Muscle layer of colon (tissue), 2 donors: ENCODE measurements around the gene CRYL1.

Experiments used
- H3K27ac ChIP-seq: one replicate; pipeline ENCODE4 v1.7.0; 2013; ENCODE audit warnings: low read depth, mild to moderate bottlenecking, low read length, moderate library complexity
- H3K27me3 ChIP-seq, 2 donors: one replicate each; pipeline ENCODE4 v1.7.0; 2013; ENCODE audit warnings: low read length in 2 of 2, mild to moderate bottlenecking in 2 of 2; ENCODE audit not compliant: insufficient read depth in 2 of 2, control insufficient read depth in 1 of 2
- H3K36me3 ChIP-seq: one replicate; pipeline ENCODE4 v1.7.0; 2013; ENCODE audit warnings: mild to moderate bottlenecking, low read length; ENCODE audit not compliant: insufficient read depth
- H3K4me1 ChIP-seq: one replicate; pipeline ENCODE4 v1.7.0; 2013; ENCODE audit warnings: mild to moderate bottlenecking, low read length; ENCODE audit not compliant: insufficient read depth
- H3K4me3 ChIP-seq, 2 donors: one replicate each; pipeline ENCODE4 v1.7.0; 2013; ENCODE audit warnings: low read length in 2 of 2, low read depth in 1 of 2, mild to moderate bottlenecking in 1 of 2, moderate library complexity in 1 of 2
- H3K9ac ChIP-seq: one replicate; pipeline ENCODE4 v1.7.0; 2013; ENCODE audit warnings: low read length
- H3K9me3 ChIP-seq: one replicate; pipeline ENCODE4 v1.7.0; 2013; ENCODE audit warnings: mild to moderate bottlenecking, low read length
- donor health status: abdominal sarcoma.
- donor health status: Adenocarcinoma of cecum.

Gene CRYL1

GRCh38 chr13:20358022-20358421 lies 167.6 kb downstream of the CRYL1 start:
- Histone ChIP-seq H3K4me3 (no peak overlapping the region), H3K9me3 (no peaks in the 10 kb centered on the region), H3K9ac (no peak overlapping the region), H3K27me3 (no peaks in the 10 kb centered on the region), H3K27ac (no peak overlapping the region), H3K36me3 (no peaks in the 10 kb centered on the region), H3K4me1 (no peaks in the 10 kb centered on the region)

- Histone ChIP-seq H3K36me3 (no peaks in the 10 kb centered on the region), H3K9me3 (no peaks in the 10 kb centered on the region), H3K4me3 (no peak overlapping the region), H3K27me3 (no peaks in the 10 kb centered on the region), H3K4me1 (no peaks in the 10 kb centered on the region), H3K9ac (no peak overlapping the region), H3K27ac (no peak overlapping the region)
Measured at GRCh38 chr13:20356444-20356843, 169.2 kb downstream of the CRYL1 start.

GRCh38 chr13:20354722-20355121 lies 170.9 kb downstream of the CRYL1 start:
- H3K36me3 ChIP-seq = no peaks in the 10 kb centered on the region
- H3K4me3 ChIP-seq = no peak overlapping the region
- H3K27ac ChIP-seq = no peak overlapping the region
- H3K4me1 ChIP-seq = no peaks in the 10 kb centered on the region
- H3K27me3 ChIP-seq = no peaks in the 10 kb centered on the region
- no peak overlapping the region for H3K9ac ChIP-seq
- no peaks in the 10 kb centered on the region for H3K9me3 ChIP-seq

GRCh38 chr13:20353973-20354372 lies 171.7 kb downstream of the CRYL1 start:
- H3K36me3 ChIP-seq = no peaks in the 10 kb centered on the region
- no peak overlapping the region for H3K9ac ChIP-seq
- no peak overlapping the region for H3K4me3 ChIP-seq
- H3K27ac ChIP-seq = no peak overlapping the region
- H3K9me3 ChIP-seq = no peaks in the 10 kb centered on the region
- H3K27me3 ChIP-seq = no peaks in the 10 kb centered on the region
- no peaks in the 10 kb centered on the region for H3K4me1 ChIP-seq
